ENCODE results near the gene BTC.
"Not testable (repeated sequence)": the region's sequence is repeated elsewhere in the genome, so short reads cannot be mapped to it uniquely, and the experiment has no call there.

The BTC gene

DNA sequence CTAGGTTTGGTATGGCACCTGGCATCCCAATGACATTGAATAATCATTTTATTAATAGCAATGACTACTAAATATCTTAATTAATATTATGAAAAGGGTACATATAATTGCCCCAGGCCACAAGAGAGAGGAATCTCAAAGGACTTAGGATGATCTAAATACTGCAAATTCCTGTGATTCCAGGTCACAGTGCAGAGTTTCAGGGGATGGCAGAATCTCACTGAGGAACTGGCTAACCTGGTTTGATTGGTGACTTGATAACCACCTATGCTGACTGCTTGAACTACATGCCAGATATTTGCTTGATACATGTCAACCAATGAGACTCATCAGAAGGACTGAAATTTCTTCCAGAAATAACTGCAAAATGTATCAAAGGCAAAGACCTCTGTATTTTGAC lies 37.2 kb downstream of the BTC start:
- DNase-seq, result no peak

DNA sequence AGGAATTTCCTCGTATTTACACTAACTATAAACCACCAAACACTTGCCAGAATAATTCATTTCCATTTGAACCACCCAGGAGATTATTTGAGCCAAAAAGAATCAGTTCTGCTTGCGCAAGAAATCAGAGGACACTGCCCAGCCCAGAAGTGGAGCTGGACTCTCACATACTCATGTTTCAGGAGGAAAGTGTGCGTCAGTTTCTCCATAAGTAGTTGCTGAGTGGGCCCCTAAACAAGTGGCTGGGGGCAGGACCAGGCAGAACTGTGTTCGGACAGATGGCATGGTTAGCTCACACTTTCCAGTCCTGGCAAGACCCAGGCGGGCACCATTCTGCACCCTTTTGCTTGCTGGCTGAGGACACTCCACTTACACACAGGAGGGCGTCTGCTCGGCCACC lies 38.8 kb downstream of the BTC start:
- DNase-seq, result no peak

DNA sequence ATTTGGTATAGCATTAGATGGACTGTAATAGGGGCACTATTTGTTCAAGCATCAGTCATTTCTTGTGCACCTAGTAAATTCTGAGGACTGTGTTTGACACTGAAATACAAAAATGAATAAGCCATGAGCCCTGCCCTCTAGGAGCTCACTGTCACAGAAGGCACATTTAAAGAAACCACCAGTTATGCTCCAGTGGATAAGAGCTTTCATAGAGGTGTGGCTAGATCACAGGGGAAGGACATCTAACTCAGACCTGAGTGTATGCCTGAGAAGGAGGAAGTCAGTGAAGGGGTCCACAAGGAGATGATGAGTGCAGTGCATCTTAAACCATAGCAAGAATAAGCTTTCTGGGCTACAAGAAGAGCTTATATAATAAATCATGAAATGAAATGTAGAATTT lies 40.1 kb downstream of the BTC start:
- DNase-seq, result no peak

DNA sequence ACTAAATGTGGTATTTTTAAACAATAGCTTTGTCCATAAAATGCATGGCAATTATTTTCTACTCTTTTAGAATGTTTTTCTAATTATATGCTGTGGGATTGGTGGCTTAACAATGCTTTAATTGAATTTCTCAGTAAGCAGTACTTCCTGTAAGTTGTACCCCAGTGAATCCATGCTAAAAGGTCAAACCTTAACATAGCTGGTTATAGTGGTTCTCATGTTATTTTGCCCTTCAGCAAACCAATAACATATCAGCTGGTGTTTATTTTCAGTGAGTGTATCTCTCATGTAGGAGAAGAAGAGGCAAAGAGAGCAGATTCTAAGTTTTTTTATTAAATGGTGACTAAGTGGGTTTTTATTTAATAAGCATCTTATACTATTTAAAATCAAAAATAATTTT lies 41.5 kb downstream of the BTC start:
- no peak for DNase-seq

DNA sequence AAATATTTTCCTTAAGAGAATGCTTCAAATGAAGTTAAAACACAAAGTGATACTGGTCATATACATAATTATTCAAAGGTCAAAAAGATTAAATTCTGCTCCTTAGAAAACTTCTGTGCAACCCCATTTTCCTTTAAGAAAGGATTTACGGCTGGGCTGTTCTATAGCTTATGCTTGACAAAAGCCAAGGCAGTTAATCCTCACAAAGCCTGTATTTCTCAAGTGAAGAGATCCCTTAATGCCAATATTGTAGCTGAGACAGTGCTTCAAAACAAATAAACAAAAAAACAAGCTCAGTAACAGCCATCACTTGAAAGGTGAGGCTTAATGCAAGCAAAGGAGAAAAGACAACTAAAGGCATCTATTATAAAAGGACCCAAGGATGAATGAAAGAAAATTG lies 42.5 kb downstream of the BTC start:
- no peak for DNase-seq

DNA sequence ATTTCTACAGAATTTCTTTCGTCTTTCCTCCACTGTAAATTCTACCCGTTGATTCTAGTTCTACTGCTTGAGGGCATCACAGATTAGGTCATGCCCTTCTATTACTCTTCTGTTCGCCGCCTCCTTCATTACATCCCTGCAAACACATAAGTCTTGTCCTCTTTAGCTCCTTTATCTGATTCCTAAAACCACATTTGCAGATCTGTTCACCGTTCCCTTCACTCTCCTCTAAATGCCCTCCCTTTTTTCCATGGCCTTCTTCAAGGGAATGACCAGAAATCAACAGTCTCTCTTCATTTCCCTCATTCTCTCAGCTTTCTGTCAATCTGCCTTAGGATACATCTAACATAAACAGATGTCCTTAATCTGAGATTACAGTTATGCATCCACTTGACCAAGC lies 43.1 kb downstream of the BTC start:
- DNase-seq, result no peak

DNA sequence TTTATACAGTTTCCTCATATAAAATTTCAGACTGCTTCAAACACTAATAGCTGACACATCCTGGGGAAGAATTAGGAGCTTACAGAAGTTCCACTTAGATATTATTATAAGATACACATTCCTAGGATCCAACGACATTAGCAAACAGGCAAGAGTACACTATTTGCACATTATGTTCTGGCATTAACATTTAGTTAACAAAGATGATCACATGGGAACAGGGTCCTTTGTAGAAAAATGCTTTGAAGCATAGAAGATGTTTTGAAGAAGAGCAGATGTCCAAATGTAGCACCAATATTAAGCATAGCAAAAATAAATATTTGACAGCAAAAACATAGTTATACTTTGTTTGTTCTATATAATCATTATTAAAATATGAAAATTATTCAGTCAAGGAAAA lies 52.1 kb downstream of the BTC start:
- DNase-seq, result no peak

DNA sequence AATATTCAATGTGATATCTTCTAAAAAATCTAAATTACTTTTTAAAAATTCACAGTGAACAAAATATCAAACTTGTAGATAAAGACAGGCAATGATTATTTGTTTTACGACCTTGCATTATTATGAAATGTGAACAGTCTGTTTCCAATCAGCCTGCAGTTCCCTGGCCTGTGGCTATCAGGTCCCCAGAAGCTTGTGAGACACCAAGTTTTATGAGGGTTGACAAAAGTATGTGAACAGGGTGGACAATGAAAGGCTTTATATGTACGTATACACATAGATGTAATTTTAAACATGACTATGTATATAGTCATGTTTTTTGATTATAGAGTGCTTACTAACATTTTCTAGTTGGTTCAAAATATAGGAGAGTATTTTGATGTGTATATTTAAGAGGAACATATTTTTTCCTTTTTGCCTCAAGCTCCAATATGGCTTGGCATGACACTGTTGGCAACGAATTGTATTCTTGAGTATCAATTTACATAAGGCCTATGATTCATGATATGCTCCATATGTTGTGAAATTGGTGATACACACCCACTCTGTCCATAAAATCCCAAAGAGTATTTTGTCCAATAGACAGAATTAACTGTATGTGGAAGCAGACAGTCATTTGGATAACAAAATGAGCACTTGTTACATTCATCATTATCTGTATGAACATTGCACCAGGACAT lies 55.7 kb downstream of the BTC start:
- DNase-seq, result no peak

DNA sequence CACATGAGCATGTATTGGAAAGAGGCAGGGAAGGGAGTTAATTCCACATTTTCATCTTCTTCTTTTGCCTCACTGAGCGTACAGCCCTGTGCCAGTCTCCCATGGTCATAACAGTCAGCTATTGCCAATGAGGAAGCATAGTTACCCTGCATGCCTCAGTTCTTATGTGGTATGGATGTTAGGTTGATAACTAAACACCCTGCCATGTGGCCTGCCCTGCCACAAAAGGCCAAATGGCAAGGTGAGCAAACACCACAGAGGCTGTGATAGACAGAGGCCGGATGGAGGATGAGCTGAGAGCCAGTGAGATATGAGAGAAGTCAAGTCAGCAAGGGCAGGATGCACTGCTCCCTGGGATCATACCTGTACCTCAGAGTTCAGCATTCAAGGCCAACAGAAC lies 59.3 kb downstream of the BTC start:
- DNase-seq, result no peak

DNA sequence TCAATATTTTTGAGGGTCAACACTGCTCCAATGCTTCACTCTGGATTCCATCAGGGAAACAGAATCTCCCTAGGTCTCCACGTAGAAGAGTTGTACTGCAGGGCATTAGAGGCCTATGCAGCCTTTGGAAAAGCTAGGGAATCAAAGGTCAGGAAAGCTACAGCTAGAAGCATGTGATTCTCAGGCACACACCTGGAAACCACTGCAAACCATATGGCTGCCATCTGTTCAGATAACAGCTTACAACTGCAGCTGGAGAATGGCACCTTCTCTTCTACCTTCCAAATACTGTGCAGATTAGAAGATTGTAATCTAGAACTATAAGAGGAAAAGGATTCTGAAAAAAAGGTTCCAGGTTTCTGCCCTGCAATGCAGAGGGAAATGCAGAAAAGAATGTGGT lies 60.6 kb downstream of the BTC start:
- no peak for DNase-seq

DNA sequence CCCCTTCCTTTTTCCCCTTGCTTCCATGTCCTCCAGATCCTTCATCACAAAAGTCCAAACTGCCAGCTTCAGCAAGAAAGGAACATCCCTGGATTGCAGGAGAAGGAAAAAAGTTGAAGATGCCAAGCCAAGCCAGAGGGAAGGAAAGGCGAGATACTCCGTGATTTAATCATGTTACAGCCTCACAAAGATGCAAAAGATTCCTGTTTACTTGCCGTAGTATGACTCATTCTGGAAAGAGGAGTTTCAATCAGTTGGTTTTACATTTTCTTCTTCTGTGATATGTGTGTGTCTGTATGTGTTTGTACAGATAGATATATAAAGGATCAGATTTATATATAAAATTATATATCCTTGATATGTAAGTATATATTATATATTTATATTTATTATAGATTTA lies 69.3 kb downstream of the BTC start:
- no peak for DNase-seq

DNA sequence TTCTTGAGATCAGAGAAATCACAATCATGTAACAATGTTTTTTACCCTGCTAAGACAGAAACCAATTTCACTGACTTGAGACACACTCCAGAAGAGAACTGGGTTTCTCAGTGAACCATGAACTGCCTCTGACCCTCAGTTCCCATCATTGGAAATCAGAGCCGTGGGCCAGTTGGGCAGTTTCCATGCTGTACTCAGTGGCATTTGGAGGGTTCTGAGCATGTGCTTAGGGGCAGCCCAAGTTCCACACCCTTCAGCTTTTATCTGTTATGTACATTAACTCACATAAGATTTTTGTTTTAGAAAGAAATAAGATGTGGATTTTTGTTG lies 77.9 kb downstream of the BTC start:
- no peak for DNase-seq

DNA sequence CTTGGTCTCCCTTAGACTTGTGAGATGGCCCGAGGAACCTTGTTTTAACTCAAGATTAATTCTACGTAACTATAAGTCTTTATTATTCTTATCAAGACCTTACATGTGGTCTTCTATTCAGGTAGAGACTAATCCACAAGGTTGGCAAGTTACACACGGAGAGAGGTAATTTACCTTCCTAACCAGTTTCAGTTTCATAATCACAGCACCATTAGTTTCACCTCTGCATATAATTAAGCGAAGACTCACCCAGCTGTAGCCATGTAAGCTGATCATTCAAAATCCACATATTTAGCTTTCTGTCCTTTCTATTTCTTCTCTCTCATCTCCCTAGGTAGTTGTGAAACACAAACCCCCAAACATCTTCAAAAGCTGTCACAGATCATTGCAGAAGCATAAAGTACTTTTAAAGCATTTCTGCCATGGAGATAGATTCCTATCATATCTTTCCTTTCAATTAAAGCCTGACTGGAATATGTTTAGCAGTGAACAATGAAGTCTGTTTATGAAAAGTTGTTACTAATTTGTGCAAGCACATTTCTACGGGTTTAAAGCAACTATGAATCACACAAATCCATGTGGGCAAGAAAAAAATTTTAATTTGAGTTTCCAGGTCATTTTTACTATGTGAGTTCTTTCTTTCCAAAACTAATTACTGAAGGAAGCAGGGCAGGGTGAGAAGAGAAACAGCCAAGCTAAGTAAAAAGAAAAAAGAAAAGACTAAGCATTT lies 78.5 kb downstream of the BTC start:
- no peak for DNase-seq

DNA sequence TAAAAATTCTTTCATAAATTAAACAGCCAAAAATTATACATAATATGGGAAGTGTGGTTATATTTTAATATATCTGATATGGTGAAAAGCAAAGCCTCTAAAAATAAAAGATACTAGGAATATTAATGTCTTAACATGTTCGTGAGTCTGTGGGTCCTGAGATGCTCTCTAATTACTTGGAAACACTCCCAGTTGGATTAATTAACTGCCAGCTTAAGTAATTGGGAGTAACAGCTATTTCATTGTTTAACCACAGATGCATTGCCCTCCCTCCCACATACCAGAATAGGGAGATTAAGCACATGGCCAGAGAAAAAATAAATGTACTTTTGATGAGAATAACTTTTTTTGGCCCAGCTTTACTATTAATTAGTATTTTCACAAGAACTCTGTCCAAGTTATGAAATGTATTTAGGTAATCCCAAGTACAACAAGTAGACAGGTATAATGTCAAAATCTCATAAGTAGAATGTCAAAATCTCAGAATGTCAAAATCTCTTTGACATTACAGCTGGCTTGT lies 79.7 kb downstream of the BTC start:
- DNase-seq, result no peak

DNA sequence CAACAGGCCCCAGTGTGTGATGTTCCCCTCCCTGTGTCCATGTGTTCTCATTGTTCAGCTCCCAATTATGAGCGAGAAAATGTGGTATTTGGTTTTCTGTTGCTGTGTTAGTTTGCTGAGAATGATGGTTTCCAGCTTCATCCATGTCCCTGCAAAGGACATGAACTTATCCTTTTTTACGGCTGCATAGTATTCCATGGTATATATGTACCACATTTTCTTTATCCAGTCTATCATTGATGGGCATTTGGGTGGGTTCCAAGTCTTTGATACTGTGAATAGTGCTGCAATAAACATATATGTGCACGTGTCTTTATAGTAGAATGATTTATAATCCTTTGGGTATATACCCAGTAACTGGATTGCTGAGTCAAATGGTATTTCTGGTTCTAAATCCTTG lies 86.2 kb downstream of the BTC start:
- DNase-seq, result not testable (repeated sequence)

All from C1 segment of cervical spinal cord (tissue), 14 donors.